Measurements from ENCODE around the gene MSI2. TPM values are rescaled to one million over a fixed set of nuclear protein-coding genes. Genes with fewer than 3 reads are reported as not detected.
A peak's percentile ranks its signal among the peaks of the same experiment; 100 is the strongest.

The MSI2 gene
- total RNA-seq, 1 donor from 2014 or later = 60.6 TPM

- H3K36me3 Mint-ChIP-seq (ENCODE audit: low read depth, unreplicated experiment) = peaks cover 23% of the 10 kb centered on the region
- no peak overlapping the region for H3K27ac Mint-ChIP-seq (ENCODE audit: unreplicated experiment)
- no peak overlapping the region for H3K4me3 Mint-ChIP-seq (ENCODE audit: unreplicated experiment)
- peaks cover 10% of the 10 kb centered on the region for H3K27me3 Mint-ChIP-seq (ENCODE audit: unreplicated experiment)
- no peak for DNase-seq (ENCODE audit: low spot score)
- peaks cover 12% of the 10 kb centered on the region for H3K4me1 Mint-ChIP-seq (ENCODE audit: unreplicated experiment)
- TF ChIP-seq, protein P1, sequence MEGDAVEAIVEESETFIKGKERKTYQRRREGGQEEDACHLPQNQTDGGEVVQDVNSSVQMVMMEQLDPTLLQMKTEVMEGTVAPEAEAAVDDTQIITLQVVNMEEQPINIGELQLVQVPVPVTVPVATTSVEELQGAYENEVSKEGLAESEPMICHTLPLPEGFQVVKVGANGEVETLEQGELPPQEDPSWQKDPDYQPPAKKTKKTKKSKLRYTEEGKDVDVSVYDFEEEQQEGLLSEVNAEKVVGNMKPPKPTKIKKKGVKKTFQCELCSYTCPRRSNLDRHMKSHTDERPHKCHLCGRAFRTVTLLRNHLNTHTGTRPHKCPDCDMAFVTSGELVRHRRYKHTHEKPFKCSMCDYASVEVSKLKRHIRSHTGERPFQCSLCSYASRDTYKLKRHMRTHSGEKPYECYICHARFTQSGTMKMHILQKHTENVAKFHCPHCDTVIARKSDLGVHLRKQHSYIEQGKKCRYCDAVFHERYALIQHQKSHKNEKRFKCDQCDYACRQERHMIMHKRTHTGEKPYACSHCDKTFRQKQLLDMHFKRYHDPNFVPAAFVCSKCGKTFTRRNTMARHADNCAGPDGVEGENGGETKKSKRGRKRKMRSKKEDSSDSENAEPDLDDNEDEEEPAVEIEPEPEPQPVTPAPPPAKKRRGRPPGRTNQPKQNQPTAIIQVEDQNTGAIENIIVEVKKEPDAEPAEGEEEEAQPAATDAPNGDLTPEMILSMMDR (IDR thresholded peaks at IDR 0.05; ENCODE audit: unreplicated experiment) = no peak
- no peaks in the 10 kb centered on the region for H3K9me3 Mint-ChIP-seq (ENCODE audit: unreplicated experiment)
These were observed 48.9 kb downstream of the MSI2 start for GRCh38 chr17:57305144-57305728.

- H3K4me1 Mint-ChIP-seq (ENCODE audit: unreplicated experiment) = peaks cover 13% of the 10 kb centered on the region
These were observed 49.7 kb downstream of the MSI2 start for GRCh38 chr17:57305908-57306504.

DNA sequence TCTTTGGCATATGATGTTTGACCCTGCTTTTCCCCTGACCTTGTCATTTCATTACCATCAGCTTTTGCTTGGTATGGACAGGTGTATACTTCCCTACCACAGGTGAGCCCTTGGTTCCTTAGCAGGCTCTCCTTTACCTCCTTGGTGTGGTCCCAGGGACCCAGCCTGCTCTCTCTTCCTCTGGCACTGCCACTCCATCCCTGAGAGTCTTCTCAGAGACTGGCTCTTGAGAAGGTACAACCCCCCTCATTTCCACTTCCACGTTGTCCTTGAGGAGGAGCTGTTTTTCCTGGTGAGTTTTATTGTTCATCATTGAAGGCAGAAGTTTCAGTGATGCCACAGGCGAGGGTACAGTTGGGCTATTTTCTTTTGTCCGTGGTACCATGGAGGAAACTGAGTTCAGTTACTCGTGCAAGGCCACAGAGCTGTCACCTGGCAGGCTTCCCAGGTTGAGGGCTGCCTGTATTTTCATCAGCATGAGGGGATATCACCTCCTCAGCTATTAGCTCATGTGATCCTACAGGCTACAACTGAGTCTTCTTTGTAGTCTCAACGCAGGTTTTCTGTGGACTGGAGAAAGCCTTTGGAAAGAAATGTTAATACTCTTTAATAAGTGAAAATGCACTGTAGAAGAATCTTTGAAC lies 52.3 kb downstream of the MSI2 start:
- Mint-ChIP-seq H3K9me3 (ENCODE audit: unreplicated experiment) (no peaks in the 10 kb centered on the region), H3K36me3 (ENCODE audit: low read depth, unreplicated experiment) (peaks cover 15% of the 10 kb centered on the region), H3K4me1 (ENCODE audit: unreplicated experiment) (peaks cover 18% of the 10 kb centered on the region), H3K27ac (ENCODE audit: unreplicated experiment) (no peak overlapping the region), H3K27me3 (ENCODE audit: unreplicated experiment) (peaks cover 8% of the 10 kb centered on the region), H3K4me3 (ENCODE audit: unreplicated experiment) (no peak overlapping the region)
- no peak for DNase-seq (ENCODE audit: low spot score)
- TF ChIP-seq, protein P1 (IDR thresholded peaks at IDR 0.05; ENCODE audit: unreplicated experiment) = no peak

More at GRCh38 chr17:57305908-57306504, 49.7 kb downstream of the MSI2 start:
- Mint-ChIP-seq H3K36me3 (ENCODE audit: low read depth, unreplicated experiment) (peaks cover 23% of the 10 kb centered on the region), H3K27ac (ENCODE audit: unreplicated experiment) (no peak overlapping the region), H3K27me3 (ENCODE audit: unreplicated experiment) (peaks cover 11% of the 10 kb centered on the region), H3K4me3 (ENCODE audit: unreplicated experiment) (no peak overlapping the region), H3K9me3 (ENCODE audit: unreplicated experiment) (no peaks in the 10 kb centered on the region)
- TF ChIP-seq, protein P1 (IDR thresholded peaks at IDR 0.05; ENCODE audit: unreplicated experiment) = no peak
- no peak for DNase-seq (ENCODE audit: low spot score)

GRCh38 chr17:57309479-57309878 lies 53.2 kb downstream of the MSI2 start:
- Mint-ChIP-seq H3K9me3 (ENCODE audit: unreplicated experiment) (no peaks in the 10 kb centered on the region), H3K36me3 (ENCODE audit: low read depth, unreplicated experiment) (peaks cover 19% of the 10 kb centered on the region), H3K4me1 (ENCODE audit: unreplicated experiment) (peaks cover 16% of the 10 kb centered on the region), H3K27ac (ENCODE audit: unreplicated experiment) (no peak overlapping the region), H3K27me3 (ENCODE audit: unreplicated experiment) (peaks cover 10% of the 10 kb centered on the region), H3K4me3 (ENCODE audit: unreplicated experiment) (peak overlapping the region; percentile 24)
- DNase-seq (ENCODE audit: low spot score) = no peak
- TF ChIP-seq, protein P1 (IDR thresholded peaks at IDR 0.05; ENCODE audit: unreplicated experiment) = no peak

Measured in endothelial cell (in vitro differentiated cells).